HepG2 (cell line): ENCODE data around the gene CD101. TPM values are rescaled to one million over a fixed set of nuclear protein-coding genes. Genes with fewer than 3 reads are reported as not detected.

Experiments
- ATAC-seq: fragments of 200-7000 bp; cut with Tn5 transposase; 3 replicates; pipeline ENCODE4 v1.9.1; 2020; ENCODE audit warnings: mild to moderate bottlenecking, moderate library complexity
- BruUV-seq: library from RNA; stranded (reverse); fragments of 400-500 nt; replicated peaks from 2 replicates; lab custom pipeline; 2021; lab: Mats Ljungman, UMichigan
- CTCF ChIA-PET: fragments of 300-600 bp; formaldehyde crosslinking; extraction: SDS; loops from one replicate; lab custom pipeline; 2021; ENCODE audit warnings: low total read pairs, inconsistent platforms, low intra/inter-chr PET ratio; lab: Yijun Ruan, JAX
- POLR2A ChIA-PET: fragments of 350-600 bp; sonication (Branson Sonifier 250); formaldehyde crosslinking; loops from one replicate; lab custom pipeline; 2020; ENCODE audit warnings: antibody characterized with exemption, inconsistent platforms; lab: Yijun Ruan, JAX
- DNase-seq: peaks from one replicate; pipeline ENCODE4 v3.0.0-alpha.2; 2015; ENCODE audit warnings: low spot score
- FAIRE-seq: peaks from 3 replicates; lab custom pipeline; 2011; peaks lifted over from hg19 to GRCh38; lab: Jason Lieb, UNC
- H2AFZ ChIP-seq: one replicate; pipeline ENCODE4 v1.6.1; 2011; ENCODE audit warnings: low read length, inconsistent platforms
- H3K27ac ChIP-seq: fragments of 300-600 bp; 3 replicates; pipeline ENCODE4 v1.8.0; 2011; ENCODE audit warnings: mixed run types, mild to moderate bottlenecking, mixed read lengths, low read length, inconsistent platforms; ENCODE audit not compliant: insufficient read depth; ENCODE audit errors: extremely low read length
- H3K27me3 ChIP-seq, 2 experiments: fragments of 200-600 bp in 1 of 2; 2 replicates in 1 of 2; 3 replicates in 1 of 2; pipeline versions ENCODE4 v1.6.0 to v1.8.0; 2011; ENCODE audit warnings: low read length in 2 of 2, mild to moderate bottlenecking in 2 of 2, moderate library complexity in 2 of 2, inconsistent platforms in 1 of 2; ENCODE audit not compliant: insufficient read depth in 2 of 2, control insufficient read depth in 1 of 2
- H3K36me3 ChIP-seq, 2 experiments: fragments of 200-600 bp in 1 of 2; replicated peaks in 1 of 2; 2 replicates in 1 of 2; 3 replicates in 1 of 2; pipeline versions ENCODE4 v1.5.1 to v1.8.0; 2011; ENCODE audit warnings: low read length in 2 of 2, inconsistent platforms in 1 of 2; ENCODE audit not compliant: insufficient read depth in 2 of 2, control insufficient read depth in 1 of 2
- H3K4me1 ChIP-seq: 2 replicates; pipeline ENCODE4 v1.5.1; 2012; ENCODE audit warnings: low read length, inconsistent platforms; ENCODE audit not compliant: insufficient read depth
- H3K4me2 ChIP-seq: 2 replicates; pipeline ENCODE4 v1.6.0; 2011; ENCODE audit warnings: low read depth, low read length, inconsistent platforms
- H3K4me3 ChIP-seq, 3 experiments: fragments of 200-600 bp in 1 of 3; sonication (generic), shearing (Covaris generic) in 1 of 3; replicated peaks in 1 of 3; 2 replicates each; pipeline ENCODE4 v1.5.1; 2011 to 2016; ENCODE audit warnings: low read length in 3 of 3, inconsistent platforms in 2 of 3, low read depth in 2 of 3, mild to moderate bottlenecking in 2 of 3, control low read depth in 1 of 3, mixed read lengths in 1 of 3; ENCODE audit not compliant: insufficient read depth in 1 of 3
- H3K79me2 ChIP-seq: one replicate; pipeline ENCODE4 v1.6.1; 2011; ENCODE audit warnings: low read length, inconsistent platforms; ENCODE audit not compliant: insufficient read depth
- H3K9ac ChIP-seq: 2 replicates; pipeline ENCODE4 v1.6.0; 2011; ENCODE audit warnings: mild to moderate bottlenecking, low read depth, low read length, inconsistent platforms; ENCODE audit not compliant: insufficient read depth
- H3K9me3 ChIP-seq: 2 replicates; pipeline ENCODE4 v1.5.1; 2012; ENCODE audit warnings: mild to moderate bottlenecking, low read length
- H4K20me1 ChIP-seq: 2 replicates; pipeline ENCODE4 v1.6.0; 2011; ENCODE audit warnings: inconsistent platforms, mild to moderate bottlenecking, low read length, moderate library complexity; ENCODE audit not compliant: insufficient read depth
- EEA1 ChIP-seq: sonication (generic); formaldehyde crosslinking; IDR thresholded peaks from 2 replicates; pipeline ENCODE4 v1.5.1; 2020; ENCODE audit warnings: mild to moderate bottlenecking, missing genetic modification reagents, borderline replicate concordance
- ELK4 ChIP-seq: sonication (generic); formaldehyde crosslinking; IDR thresholded peaks from 2 replicates; pipeline ENCODE4 v1.9.0; 2021; ENCODE audit warnings: missing genetic modification reagents, borderline replicate concordance
- JDP2 ChIP-seq: sonication (generic); formaldehyde crosslinking; IDR thresholded peaks from 2 replicates; pipeline ENCODE4 v1.8.1; 2022; ENCODE audit warnings: missing genetic modification reagents, borderline replicate concordance
- NFRKB ChIP-seq: fragments of 450-650 bp; IDR thresholded peaks from 2 replicates; pipeline ENCODE4 v1.6.1; 2017
- ZBTB4 ChIP-seq: sonication (generic); formaldehyde crosslinking; IDR thresholded peaks from 2 replicates; pipeline ENCODE4 v1.4.0; 2020; ENCODE audit warnings: missing genetic modification reagents, mild to moderate bottlenecking, borderline replicate concordance
- ZNF18 ChIP-seq: sonication (generic); formaldehyde crosslinking; IDR thresholded peaks from 2 replicates; pipeline ENCODE4 v1.8.0; 2022; ENCODE audit warnings: mild to moderate bottlenecking, missing genetic modification reagents; ENCODE audit not compliant: insufficient replicate concordance
- ZNF615 ChIP-seq: sonication (generic); formaldehyde crosslinking; IDR thresholded peaks from 2 replicates; pipeline ENCODE4 v1.5.0; 2020; ENCODE audit warnings: mild to moderate bottlenecking, missing genetic modification reagents, borderline replicate concordance
- WGBS: methylation state at CpG from one replicate; pipeline ENCODE4 v1.1.6; 2017; ENCODE audit warnings: low lambda C conversion rate; 5-methylcytosine and 5-hydroxymethylcytosine counted together
- in situ Hi-C: cut with HindIII; loops from 2 replicates; pipeline ENCODE4 v1.10.0; 2017; ENCODE audit warnings: low pct_unique_long_range_greater_than_20kb; ENCODE audit not compliant: extremely low pct_ligation_motif_present
- intact Hi-C: fragments of 100-400 bp; cut with micrococcal nuclease; formaldehyde crosslinking; loops from one replicate; pipeline ENCODE4 v1.10.0; 2022; ENCODE audit not compliant: unreplicated experiment
- polyA plus RNA-seq, 8 experiments: library from polyadenylated mRNA; depleted of rRNA in 3 of 8; stranded (reverse) in 7 of 8; unstranded in 1 of 8; fragments of >200 nt; fragmentation: Illumina TruSeq in 4 of 8; extraction: Trizol in 4 of 8; gene quantifications; 2 replicates each; pipeline versions ENCODE4 v1.2.1 to v1.2.3, GENCODE V29; 2011 to 2016; ENCODE audit warnings: low read depth in 4 of 8, missing spikeins in 1 of 8, mixed read lengths in 1 of 8; ENCODE audit not compliant: insufficient read depth in 1 of 8
- total RNA-seq, 5 experiments: library from RNA; depleted of rRNA; stranded (reverse); fragments of >200 nt; fragmentation: Illumina TruSeq; extraction: Trizol; gene quantifications; 2 replicates each; pipeline ENCODE4 v1.2.3, GENCODE V29; 2016; ENCODE audit warnings: low read depth in 1 of 5

The CD101 gene
- total and polyA plus RNA-seq, 2 of the 13 experiments (the other 11 are each of a cell fraction or from before 2014, with no cell fraction given): 0.05 to 0.09 TPM

- Histone ChIP-seq H2AFZ (no peak overlapping the region), H3K27me3 (no peaks in the 10 kb centered on the region), H3K27ac (no peak overlapping the region)
- in situ Hi-C loops: no loop called here
- TF ChIP-seq JDP2 (CRISPR knock-in tag) (no peak), ZNF615 (CRISPR knock-in tag) (no peak), NFRKB (no peak), ZNF18 (CRISPR knock-in tag) (no peak), EEA1 (no peak), ELK4 (no peak), ZBTB4 (CRISPR knock-in tag) (no peak)
- TF ChIP-seq, all 625 proteins: peak for 0
- Histone ChIP-seq H3K79me2 (no peaks in the 10 kb centered on the region), H4K20me1 (no peaks in the 10 kb centered on the region), H3K4me3 (no peak overlapping the region), H3K36me3 (no peaks in the 10 kb centered on the region), H3K4me2 (no peak overlapping the region), H3K9me3 (no peaks in the 10 kb centered on the region), H3K9ac (no peak overlapping the region), H3K4me1 (peaks cover 6% of the 10 kb centered on the region; the same call in 1 of the 2 replicates)
- DNase-seq (no peak), ATAC-seq (no peak), FAIRE-seq (no peak)
- intact Hi-C loops: no loop called here
- no TSS peak for BruUV-seq
- ChIA-PET CTCF (no interaction called here), POLR2A (no interaction called here)
- 65% methylated on average over 5 of the region's 5 CpGs for WGBS
Observed at GRCh38 chr1:116989835-116990234, 11.7 kb upstream of the CD101 start.
